GM19035 (cell line): ENCODE measurements around the gene CACNB2.

ENCODE experiments used
- ATAC-seq: cut with Tn5 transposase; IDR thresholded peaks from one replicate; pipeline ENCODE4 v1.9.1; 2021; ENCODE audit not compliant: unreplicated experiment

The CACNB2 gene

DNA sequence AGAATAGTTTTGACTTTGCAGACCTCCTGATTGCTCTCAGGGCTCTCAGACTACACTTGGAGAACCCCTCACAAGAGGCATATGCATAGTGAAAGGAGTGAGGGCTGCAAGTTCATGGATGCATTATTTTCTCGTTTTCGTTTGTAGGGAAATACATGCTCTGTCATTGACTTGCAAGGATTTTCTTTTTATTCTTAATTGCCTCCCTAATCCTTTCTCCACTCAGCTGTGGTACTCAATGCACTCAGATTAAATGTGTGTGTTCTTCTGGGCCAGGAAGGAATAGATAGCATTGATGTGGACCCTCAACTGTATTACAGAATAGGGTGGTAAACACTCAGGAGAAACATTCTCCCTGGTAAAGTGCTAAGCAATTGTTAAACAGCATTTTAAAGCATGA lies 188.7 kb downstream of the CACNB2 start:
- ATAC-seq = no peak

DNA sequence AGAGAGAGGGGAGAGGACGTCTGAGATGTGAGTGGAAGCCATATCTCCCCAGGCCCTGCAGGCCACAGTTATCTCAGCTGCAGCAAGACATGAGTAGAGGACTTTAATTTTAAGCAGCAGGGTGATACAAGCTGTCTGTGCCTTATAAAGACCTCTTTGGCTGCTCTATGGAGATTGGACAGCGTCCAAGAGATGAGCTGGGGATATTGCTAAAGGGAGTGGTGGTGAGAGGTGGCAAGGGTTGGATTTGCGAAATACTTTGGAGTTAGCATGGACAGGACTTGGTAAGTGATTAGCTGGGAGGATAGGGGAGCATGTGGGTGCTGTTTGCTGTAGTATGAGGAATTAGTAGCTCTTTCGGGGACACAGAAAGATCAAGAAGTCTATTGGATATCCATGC lies 191.8 kb downstream of the CACNB2 start:
- no peak for ATAC-seq

DNA sequence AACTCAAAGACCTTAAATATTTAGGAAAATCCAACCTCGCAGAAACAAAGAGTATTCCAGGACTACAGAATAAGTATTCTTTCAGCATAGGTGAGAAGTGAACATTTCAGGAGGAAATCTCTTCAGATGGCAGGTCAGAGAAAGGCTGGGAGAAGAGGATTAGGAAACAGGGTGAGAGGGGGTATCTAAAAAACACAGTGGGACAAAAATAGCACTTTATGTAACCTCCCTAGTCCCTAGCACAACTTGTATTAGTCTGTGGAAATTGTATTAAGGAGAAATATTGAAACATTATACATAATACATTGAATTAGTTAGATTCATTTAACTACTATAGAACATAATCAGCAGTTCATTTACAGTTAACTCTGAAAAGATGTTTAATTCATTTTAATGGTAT lies 192.3 kb downstream of the CACNB2 start:
- no peak for ATAC-seq

DNA sequence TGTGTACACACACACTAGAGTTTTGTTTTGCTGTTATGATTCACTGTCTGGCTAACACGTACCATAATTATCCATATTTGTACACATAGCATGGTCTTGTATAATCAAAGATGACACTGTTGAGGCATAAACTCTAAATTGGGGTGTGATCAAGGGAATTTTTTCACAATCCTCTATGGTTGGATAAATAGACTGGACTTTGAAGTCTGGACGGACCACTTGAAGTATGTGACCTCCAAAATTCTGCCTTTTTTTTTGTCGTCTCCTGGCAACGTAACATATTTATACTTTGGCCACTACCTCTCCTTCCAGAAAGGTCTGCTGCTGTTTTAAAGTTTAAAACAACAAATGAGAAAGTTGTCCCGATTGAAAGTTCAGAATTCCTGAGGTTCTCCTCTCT lies 193.4 kb downstream of the CACNB2 start:
- no peak for ATAC-seq

DNA sequence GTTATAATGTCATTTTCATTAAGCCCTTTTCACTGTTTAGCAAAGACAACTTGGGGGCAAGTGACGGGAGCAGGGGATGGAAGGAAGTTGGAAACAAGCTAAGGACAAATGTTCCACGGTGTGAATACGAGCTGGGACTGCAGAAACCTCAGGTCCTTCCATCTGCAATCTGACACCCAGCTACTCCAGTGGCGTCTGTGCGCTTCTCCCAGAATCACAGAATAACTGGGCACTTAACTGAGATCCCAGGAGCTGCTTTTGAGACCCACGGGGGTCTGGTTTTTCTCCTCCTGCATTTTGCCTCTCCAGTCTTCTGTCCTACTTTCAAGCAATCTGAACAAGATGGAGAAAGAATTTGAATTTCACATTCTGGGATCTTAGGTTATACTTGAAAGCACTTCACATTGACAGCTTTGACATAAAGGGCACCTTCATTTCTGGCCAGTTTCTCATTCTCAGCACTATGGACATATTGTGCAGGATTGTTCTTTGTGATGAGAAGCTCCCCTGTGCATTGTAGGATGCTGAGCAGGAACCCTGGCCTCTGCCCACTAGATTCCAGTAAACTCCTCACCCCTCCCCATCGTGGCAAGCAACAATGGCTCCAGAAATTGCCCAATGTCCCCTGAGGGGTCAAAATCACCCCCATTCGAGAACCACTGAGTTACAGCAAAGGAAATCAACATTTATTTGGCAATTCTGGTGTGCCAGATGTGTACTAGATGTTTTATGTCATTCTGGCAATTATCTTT lies 194.1 kb downstream of the CACNB2 start:
- ATAC-seq = no peak

DNA sequence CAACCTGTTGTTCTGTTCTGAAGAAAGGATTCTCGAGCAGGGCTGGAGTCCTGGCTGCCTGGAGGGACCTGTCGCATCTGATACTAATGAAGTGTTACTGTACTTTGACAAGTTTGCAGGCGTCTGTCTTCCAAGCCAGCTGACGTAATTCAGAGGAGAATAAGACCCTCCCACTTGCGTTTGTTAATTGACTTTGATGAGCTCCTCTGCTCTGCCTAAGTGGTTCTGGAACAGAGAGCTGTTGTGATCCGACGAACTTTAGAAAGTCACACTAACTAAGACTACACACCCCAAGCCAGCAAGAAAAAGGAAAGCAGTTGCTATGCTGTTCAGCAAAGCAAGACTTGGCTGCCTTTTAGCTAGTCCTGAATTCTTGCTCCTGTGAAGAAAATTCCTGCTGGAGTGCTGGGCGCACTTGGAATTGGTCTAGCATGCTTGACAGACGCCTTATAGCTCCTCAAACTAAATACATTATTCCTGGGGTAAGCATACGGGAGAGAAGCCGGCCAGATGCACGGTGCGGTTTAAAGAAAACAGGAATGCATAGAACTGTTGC lies 200.3 kb downstream of the CACNB2 start:
- no peak for ATAC-seq

DNA sequence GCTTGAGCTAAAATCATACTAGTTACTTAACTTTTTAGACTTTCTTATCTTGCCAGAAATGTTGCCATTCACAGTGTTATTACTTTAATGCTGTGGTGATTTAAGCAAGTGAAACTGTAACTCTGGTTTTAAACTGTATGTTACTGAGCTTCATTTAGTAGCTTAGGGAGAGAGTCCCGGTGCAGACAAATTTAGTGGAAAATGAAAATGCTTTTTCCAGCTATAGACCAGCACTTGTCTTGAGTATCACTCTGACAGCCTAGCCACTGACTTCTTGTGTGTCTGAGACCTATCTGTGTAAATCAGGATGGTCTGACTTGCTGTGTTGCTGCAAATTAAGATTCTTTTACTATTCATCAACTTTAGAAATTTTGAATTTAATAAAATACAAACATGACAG lies 200.8 kb downstream of the CACNB2 start:
- ATAC-seq = no peak

DNA sequence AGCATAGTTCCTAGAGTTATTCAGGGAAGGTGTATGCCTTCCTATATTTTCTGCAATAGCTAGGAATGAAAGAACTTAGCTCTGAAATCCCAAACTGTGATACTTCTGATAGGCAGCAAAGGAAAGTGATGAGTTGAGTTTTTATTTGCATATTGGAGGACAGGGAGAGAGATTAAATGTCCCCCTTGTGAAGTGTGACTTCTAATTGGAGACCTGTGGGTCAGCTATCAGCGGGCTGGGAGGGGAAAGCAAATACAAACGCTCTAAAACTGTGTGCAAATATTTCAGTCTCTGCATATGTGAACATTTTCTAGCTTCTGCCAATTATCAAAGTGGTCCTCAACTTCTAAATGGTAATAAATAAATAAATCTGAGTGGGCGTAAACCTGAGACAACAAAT lies 203.3 kb downstream of the CACNB2 start:
- no peak for ATAC-seq

DNA sequence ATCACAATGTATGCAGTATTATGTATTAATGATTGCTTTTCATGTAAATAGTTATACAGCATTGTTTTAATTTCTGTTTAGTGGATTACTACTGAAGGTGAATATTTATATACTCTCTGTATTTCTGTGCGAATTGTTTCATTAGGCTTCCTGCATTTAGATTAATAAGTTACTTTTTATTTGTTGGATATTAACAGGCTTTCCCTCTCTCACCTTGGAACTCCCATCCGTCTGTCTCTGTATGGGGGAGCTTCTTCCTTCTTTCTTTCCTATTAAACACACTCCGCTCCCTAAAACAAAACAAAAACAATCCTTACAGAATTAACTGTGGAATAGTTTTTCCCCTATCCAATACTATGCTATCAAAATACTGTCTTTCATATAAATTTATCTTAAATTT lies 205.1 kb downstream of the CACNB2 start:
- ATAC-seq = no peak

DNA sequence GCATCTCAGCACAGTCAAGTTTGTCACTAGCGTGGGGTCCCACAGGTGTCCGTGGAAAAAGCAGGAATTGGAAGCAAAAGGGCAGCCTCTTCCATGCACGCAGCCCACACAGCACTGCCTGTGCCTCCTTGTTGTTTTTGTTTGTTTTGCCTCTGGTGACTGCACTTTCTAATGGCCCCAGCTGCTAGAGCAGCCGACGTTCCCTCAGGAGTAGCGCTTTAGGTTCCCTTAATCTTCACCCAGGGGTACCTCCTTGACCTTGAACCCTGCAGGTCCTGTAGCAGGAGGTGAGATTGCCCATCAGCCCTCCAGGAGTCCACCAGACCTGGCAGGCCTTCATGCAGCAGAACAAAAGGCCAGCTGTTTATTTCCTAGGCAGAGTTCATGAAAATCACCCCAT lies 210.1 kb downstream of the CACNB2 start:
- ATAC-seq = no peak

DNA sequence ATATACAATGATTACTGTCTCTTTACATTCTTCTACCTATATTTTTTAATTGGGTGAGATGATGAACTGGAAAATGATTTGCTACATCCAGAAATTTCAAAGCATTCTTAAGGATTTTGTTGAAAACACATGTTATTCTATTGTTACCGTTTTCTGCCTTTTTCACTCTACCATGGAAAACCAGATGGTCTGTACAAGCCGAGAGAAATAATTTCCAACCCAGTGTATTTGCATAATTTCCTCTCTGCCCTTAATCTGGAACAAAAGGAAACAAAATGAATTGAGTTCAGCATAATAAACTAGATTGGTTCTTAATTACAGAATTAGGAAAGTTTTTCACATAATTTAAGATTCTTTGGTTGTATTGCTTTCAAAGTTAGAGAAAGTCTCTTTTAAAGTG lies 211.2 kb downstream of the CACNB2 start:
- no peak for ATAC-seq

DNA sequence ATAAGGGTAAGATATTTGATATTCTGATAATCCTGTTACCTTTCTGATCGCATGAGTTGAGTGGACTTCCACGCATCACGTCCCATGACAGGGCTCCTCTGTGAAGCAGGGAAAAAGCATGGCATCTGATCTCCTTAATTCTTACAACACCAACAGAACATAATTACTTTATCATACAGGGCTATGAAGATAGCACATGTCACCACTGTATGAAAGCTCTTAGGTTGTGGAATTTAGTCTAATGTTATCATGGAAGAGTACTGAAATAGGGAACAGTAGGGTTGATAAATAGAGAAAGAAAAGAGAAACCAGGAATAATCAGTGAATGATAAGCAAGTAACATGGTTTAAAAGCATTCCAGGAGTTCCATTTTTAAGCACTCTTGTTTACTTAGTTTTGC lies 212.0 kb downstream of the CACNB2 start:
- ATAC-seq = no peak

DNA sequence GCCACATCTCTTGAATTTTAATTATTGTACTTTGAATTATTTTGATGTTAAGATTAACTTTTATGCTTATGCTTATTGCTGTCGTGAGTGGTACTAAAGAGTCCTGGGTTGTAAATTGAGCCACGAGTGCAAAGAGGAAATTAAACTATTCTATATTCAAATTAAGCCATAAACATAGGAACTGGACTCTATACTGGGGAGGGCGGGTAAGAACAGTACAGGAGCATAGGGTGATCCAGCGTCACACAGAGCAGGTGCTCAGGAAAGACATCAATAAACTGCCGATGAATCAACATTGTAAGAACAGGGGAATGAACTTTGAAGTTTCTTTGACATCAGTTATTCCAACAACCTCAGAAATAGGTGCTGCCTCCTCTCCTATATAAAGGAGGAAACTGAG lies 219.6 kb downstream of the CACNB2 start:
- ATAC-seq = no peak

DNA sequence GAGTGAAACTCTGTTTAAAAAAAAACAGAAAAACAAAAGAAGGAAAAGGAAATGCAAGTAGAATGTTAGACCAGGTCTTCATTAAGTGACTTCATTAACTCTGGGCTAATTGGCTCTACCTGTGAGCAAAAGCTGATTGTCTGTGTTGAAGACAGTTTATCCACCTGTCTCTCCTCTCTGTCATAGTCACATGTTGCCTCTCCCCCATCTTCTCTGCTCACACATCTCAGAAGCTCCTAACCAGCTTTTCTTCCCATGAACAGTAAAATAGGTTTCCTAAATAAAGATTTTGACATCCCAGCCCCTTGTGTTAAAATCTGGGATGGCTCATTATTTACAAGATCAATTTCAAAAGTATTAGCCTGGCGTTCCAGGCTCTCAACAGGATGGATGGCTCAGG lies 222.7 kb downstream of the CACNB2 start:
- no peak for ATAC-seq

DNA sequence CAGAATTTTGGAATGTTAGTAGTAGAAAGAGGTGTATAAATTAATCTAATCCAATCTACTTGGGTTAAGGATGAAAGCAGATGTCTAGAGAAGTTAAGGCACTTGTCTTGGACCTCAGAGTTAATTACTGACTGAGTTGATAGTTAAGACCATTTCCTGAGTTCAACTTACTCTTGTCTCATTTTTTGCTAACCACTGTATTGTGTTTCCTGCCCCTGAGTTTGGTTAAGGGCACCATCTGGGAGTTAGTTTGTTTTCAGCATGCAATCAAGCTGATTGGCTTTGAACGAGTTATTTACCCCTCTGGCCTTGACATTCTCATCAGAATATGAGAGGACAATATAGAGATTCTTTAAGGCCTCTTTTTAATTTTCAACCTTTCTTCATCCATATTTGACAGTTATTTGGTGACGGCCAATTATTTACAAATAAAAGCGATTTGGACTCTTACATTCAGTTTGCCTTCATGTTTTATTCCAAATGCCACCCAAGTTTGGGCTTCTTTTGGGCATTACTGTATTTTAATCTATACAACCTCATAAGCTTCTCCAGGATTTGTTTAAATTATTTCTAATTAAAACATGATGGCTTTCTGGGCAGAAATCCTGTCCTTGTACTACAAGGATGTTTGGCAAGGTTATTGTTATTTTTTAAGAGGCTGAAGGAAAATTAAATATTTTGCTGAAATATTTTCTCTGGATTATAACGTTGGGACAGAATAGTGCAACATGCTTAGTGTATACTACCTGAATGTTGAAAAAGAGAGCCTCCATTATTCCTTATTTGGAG lies 225.0 kb downstream of the CACNB2 start:
- ATAC-seq = no peak

DNA sequence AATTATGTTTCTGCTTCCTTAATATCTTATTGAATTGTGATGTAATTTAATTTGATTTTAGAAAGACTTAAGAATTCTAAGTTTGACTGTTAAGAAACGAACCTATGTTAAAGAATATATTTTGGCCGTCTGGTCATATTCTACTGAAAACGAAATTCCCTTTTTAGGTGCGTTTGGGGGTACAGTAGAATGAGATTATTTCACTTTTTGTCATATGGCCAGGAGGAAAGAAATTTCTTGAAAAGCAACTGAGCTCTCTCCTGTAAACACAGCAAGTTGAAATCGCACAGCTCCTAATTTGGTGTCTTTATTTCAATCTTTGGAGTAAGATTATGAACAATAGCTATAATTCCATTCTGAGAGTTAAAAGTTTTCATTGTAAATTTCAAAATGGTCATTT lies 227.6 kb downstream of the CACNB2 start:
- no peak for ATAC-seq

DNA sequence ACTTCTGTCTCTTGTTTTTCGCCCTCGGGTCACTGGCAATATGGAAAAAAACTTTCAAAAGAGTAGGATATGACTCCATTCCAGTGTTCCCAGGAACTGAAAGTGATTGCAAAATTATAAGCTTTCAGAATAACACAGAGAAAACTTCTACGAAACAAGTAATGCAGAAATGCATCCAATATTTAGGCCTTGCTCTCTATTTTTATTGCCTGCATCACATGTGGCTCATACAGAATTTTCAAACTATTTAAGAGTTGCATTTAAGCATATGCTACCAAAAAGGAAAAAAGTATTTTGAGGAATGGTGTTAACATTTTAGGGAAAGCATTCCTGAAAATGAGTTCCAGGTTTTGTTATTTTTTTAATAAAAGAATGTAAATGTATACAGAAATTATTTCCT lies 228.0 kb downstream of the CACNB2 start:
- ATAC-seq = no peak

DNA sequence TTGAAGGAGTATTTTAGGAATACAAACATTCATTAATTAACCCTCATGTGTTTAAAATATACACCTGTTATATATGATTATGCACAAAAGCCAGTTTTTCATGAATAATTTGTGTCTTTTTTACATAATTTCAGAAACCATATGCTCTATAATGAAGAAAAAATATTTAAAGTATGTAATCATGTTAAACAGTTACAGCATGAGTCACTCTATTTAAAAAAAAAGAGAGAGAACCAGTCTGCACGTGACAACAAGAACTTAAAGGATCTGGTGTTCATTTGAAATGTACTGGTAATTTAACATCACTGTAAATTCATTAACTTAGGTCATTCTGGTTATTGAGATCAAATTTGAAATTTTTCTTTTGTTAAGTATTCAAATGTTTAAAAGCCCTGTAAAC lies 228.5 kb downstream of the CACNB2 start:
- ATAC-seq = no peak

DNA sequence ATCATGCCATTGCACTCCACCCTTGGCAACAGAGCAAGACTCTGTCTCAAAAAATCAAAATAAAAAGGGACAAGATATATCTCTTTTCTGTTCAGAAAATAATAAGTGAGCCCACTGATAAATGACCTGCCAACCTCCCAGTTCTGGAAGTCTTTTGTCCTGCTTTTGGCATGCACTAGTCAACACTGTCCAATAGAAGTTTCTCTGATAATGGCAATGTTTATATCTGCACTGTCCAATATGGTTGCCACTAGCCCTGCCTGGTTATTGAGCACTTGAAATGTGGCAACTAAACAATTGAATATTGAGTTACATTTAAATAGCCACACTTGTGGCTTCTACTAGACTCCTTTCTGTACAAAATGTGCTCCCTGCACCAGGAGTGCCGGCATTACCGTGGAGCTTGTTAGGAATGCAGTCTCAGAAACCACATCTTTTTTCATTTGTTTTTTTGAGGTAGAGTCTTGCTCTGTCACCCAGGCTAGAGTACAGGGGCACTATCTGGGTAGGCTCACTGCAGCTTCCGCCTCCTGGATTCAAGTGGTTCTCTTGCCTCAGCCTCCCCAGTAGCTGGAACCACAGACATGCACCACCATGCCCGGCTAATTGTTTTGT lies 229.7 kb downstream of the CACNB2 start:
- ATAC-seq = no peak

DNA sequence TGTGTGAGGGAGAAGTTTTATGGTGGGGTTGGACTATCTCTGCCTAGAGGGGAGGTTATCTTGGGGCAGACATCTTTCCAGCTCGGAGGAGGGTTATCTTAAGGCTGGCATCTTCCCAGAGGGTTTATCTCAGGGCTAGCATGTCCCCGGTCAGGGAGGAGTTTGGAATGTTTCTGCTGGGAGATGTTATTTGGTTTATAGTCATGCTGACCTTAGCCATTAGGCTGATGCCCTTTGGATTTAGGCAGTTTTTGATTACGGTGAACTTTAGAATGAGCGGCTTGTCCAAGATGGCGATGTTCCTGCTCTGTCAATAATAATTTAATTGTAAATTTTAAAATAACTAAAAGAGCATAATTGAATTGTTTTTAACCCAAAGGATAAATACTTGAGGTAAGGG lies 236.4 kb downstream of the CACNB2 start:
- no peak for ATAC-seq

DNA sequence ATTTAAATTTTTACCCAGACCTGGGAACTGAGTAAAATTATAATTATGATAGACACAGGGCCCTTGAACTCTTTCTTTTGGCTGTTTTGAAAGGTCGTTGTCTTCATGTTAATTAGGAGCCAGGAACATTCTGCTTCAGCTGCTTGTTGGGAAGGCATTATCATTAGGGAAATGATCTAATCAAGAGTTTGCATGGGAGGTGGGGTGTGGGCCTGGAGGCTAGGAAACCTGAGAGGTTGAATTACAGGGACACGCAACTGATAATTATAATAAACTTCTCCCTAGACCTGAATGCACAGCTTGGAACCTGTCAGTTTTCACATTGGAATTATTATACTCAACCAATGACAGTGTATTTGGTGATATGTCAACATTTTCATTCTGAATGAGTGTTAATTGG lies 237.7 kb downstream of the CACNB2 start:
- ATAC-seq = no peak

DNA sequence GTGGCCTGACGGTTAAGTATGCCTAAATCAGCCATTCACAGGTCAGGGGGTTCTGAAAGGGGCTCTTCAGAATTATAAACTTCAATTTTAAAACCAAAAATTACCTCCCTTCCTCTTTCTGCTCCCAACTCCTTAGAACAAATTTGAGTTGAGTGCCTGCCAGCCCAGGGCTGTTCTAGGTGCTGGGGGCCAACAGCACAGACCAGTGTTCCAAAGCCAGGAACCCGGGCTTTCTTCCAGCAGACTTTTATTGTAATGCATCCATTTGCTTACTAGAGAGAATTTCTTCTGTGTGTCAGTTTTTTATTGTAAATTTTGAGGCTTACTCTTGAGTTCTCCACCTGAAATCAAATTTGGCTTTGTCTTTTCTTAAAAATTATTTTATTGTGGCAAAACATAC lies 238.5 kb downstream of the CACNB2 start:
- ATAC-seq = no peak
